HEK293 (cell line): ENCODE data around the gene PPFIA2.

Experiments
- CTCF ChIA-PET: fragments of 350-600 bp; formaldehyde crosslinking; extraction: SDS; loops from one replicate; lab custom pipeline; 2021; ENCODE audit warnings: antibody characterized with exemption; lab: Yijun Ruan, JAX
- POLR2A ChIA-PET: fragments of 300-600 bp; formaldehyde crosslinking; extraction: SDS; loops from one replicate; lab custom pipeline; 2020; ENCODE audit warnings: antibody characterized with exemption, inconsistent platforms; lab: Yijun Ruan, JAX
- H3K27ac ChIP-seq: fragments of 200-500 bp; sonication (Bioruptor generic); 2 replicates; pipeline ENCODE4 v1.5.1; 2014; ENCODE audit warnings: low read depth, low read length, control low read depth, inconsistent platforms; ENCODE audit errors: extremely low read depth
- H3K36me3 ChIP-seq, 2 experiments: fragments of 200-500 bp in 1 of 2; sonication (Bioruptor generic) in 1 of 2; 1 replicate in 1 of 2; 2 replicates in 1 of 2; pipeline ENCODE4 v1.5.1; 2014 to 2017; ENCODE audit warnings: inconsistent platforms in 2 of 2, low read length in 2 of 2; ENCODE audit not compliant: control insufficient read depth in 2 of 2, insufficient read depth in 1 of 2
- H3K4me1 ChIP-seq: fragments of 200-500 bp; sonication (Bioruptor generic); 2 replicates; pipeline ENCODE4 v1.5.1; 2014; ENCODE audit warnings: mild to moderate bottlenecking, low read length, inconsistent platforms; ENCODE audit not compliant: control insufficient read depth, insufficient read depth
- H3K4me3 ChIP-seq: 2 replicates; pipeline ENCODE4 v1.5.1; 2011; ENCODE audit warnings: low read depth, mild to moderate bottlenecking, control low read depth, low read length, moderate library complexity
- H3K9me3 ChIP-seq: fragments of 200-500 bp; sonication (Bioruptor generic); 2 replicates; pipeline ENCODE4 v1.5.1; 2014; ENCODE audit warnings: low read depth, low read length, inconsistent platforms; ENCODE audit not compliant: control insufficient read depth, insufficient read depth
- KLF8 ChIP-seq: fragments of 450-650 bp; formaldehyde crosslinking; IDR thresholded peaks from 2 replicates; pipeline ENCODE4 v1.5.1; 2016; ENCODE audit warnings: missing biosample characterization, missing genetic modification characterization
- MYNN ChIP-seq: fragments of 450-650 bp; formaldehyde crosslinking; IDR thresholded peaks from 2 replicates; pipeline ENCODE4 v1.5.1; 2016; ENCODE audit warnings: missing biosample characterization, missing genetic modification characterization, borderline replicate concordance
- PBX3 ChIP-seq: sonication (generic); formaldehyde crosslinking; IDR thresholded peaks from 2 replicates; pipeline ENCODE4 v1.8.1; 2022; ENCODE audit warnings: mild to moderate bottlenecking, moderate library complexity, missing genetic modification reagents
- ZNF146 ChIP-seq: fragments of 450-650 bp; formaldehyde crosslinking; IDR thresholded peaks from 2 replicates; pipeline ENCODE4 v1.5.1; 2016; ENCODE audit warnings: missing biosample characterization, missing genetic modification characterization
- ZNF16 ChIP-seq: fragments of 450-650 bp; formaldehyde crosslinking; IDR thresholded peaks from 2 replicates; pipeline ENCODE4 v1.5.1; 2016; ENCODE audit warnings: low read depth, missing biosample characterization, missing genetic modification characterization
- ZNF175 ChIP-seq: fragments of 450-650 bp; formaldehyde crosslinking; IDR thresholded peaks from 2 replicates; pipeline ENCODE4 v1.5.1; 2016; ENCODE audit warnings: missing biosample characterization, missing genetic modification characterization
- ZNF2 ChIP-seq: fragments of 450-650 bp; formaldehyde crosslinking; IDR thresholded peaks from 2 replicates; pipeline ENCODE4 v1.5.1; 2016; ENCODE audit warnings: missing biosample characterization, missing genetic modification characterization
- ZNF214 ChIP-seq: fragments of 450-650 bp; formaldehyde crosslinking; IDR thresholded peaks from 2 replicates; pipeline ENCODE4 v1.5.1; 2017; ENCODE audit warnings: missing biosample characterization, mild to moderate bottlenecking, missing genetic modification characterization, borderline replicate concordance
- ZNF23 ChIP-seq: fragments of 450-650 bp; formaldehyde crosslinking; IDR thresholded peaks from 2 replicates; pipeline ENCODE4 v1.5.1; 2016; ENCODE audit warnings: missing biosample characterization, missing genetic modification characterization, borderline replicate concordance
- ZNF426 ChIP-seq: fragments of 450-650 bp; formaldehyde crosslinking; IDR thresholded peaks from 2 replicates; pipeline ENCODE4 v1.5.1; 2017; ENCODE audit warnings: missing biosample characterization, missing genetic modification characterization, mild to moderate bottlenecking, inconsistent platforms, moderate library complexity
- ZNF555 ChIP-seq: fragments of 450-650 bp; formaldehyde crosslinking; conservative IDR thresholded peaks from 2 replicates; pipeline ENCODE4 v1.5.1; 2017; ENCODE audit warnings: missing biosample characterization, mild to moderate bottlenecking, missing genetic modification characterization, inconsistent platforms
- ZNF623 ChIP-seq: fragments of 450-650 bp; formaldehyde crosslinking; IDR thresholded peaks from 2 replicates; pipeline ENCODE4 v1.5.1; 2016; ENCODE audit warnings: missing biosample characterization, missing genetic modification characterization
- ZNF776 ChIP-seq: fragments of 450-650 bp; formaldehyde crosslinking; IDR thresholded peaks from 2 replicates; pipeline ENCODE4 v1.5.0; 2017; ENCODE audit warnings: missing biosample characterization, missing genetic modification characterization, borderline replicate concordance
- ZNF792 ChIP-seq: fragments of 450-650 bp; formaldehyde crosslinking; IDR thresholded peaks from 2 replicates; pipeline ENCODE4 v1.5.1; 2016; ENCODE audit warnings: missing biosample characterization, missing genetic modification characterization
- ZSCAN4 ChIP-seq: fragments of 450-650 bp; formaldehyde crosslinking; IDR thresholded peaks from 2 replicates; pipeline ENCODE4 v1.5.1; 2017; ENCODE audit warnings: missing biosample characterization, missing genetic modification characterization
- TF ChIP-seq, protein P1 (sequence below): fragments of 450-650 bp; IDR thresholded peaks from 2 replicates; pipeline ENCODE4 v1.5.1; 2018; ENCODE audit warnings: missing biosample characterization, mild to moderate bottlenecking, missing genetic modification characterization
- TF ChIP-seq, protein P2 (sequence below): fragments of 450-650 bp; formaldehyde crosslinking; IDR thresholded peaks from 2 replicates; pipeline ENCODE4 v1.5.1; 2016; ENCODE audit warnings: missing biosample characterization, missing genetic modification characterization, borderline replicate concordance

Gene PPFIA2

DNA sequence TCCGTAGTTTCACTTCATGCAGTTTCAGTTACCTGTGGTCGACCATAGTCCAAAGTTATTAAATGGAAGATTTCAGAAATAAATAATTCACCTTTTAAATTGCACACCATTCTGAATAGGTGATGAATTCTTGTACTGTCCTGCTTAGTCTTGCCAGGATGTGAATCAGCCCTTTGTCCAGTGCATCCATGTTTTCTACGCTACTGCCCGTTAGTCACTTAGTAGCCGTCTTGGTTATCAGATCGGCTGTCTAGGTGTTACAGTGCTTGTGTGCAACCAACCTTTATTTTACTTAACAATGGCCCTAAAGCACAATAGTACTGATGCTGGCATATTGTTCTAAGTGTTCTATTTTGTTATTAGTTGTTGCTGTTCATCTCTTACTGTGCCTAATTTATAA lies 534.5 kb downstream of the PPFIA2 start:
- Histone ChIP-seq H3K4me3 (no peak overlapping the region), H3K36me3 (no peaks in the 10 kb centered on the region), H3K9me3 (no peaks in the 10 kb centered on the region), H3K4me1 (no peaks in the 10 kb centered on the region; the same call in 1 of the 2 replicates), H3K27ac (no peak overlapping the region)
- CTCF ChIA-PET: interaction anchor here (0.6 kb wide), 1 partner anchor 1052 kb away, joined by 5 read pairs; no protein-coding TSS in a partner anchor
- no peak for TF ChIP-seq ZNF776 (tag by site-specific recombination)
- TF ChIP-seq ZNF146 (tag by site-specific recombination): no peak
- no peak for TF ChIP-seq ZNF2
- no peak for TF ChIP-seq ZNF555 (tag by site-specific recombination)
- TF ChIP-seq, protein P1, sequence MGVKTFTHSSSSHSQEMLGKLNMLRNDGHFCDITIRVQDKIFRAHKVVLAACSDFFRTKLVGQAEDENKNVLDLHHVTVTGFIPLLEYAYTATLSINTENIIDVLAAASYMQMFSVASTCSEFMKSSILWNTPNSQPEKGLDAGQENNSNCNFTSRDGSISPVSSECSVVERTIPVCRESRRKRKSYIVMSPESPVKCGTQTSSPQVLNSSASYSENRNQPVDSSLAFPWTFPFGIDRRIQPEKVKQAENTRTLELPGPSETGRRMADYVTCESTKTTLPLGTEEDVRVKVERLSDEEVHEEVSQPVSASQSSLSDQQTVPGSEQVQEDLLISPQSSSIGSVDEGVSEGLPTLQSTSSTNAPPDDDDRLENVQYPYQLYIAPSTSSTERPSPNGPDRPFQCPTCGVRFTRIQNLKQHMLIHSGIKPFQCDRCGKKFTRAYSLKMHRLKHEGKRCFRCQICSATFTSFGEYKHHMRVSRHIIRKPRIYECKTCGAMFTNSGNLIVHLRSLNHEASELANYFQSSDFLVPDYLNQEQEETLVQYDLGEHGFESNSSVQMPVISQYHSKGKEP (tag by site-specific recombination): no peak
- no peak for TF ChIP-seq ZNF792
- TF ChIP-seq ZNF426 (tag by site-specific recombination): no peak
- no peak for TF ChIP-seq ZNF623 (tag by site-specific recombination)
- no peak for TF ChIP-seq MYNN (tag by site-specific recombination)
- no peak for TF ChIP-seq ZNF23
- no peak for TF ChIP-seq ZNF16 (tag by site-specific recombination)
- TF ChIP-seq ZSCAN4 (tag by site-specific recombination): no peak
- no peak for TF ChIP-seq KLF8 (tag by site-specific recombination)
- TF ChIP-seq ZNF175 (tag by site-specific recombination): no peak
- TF ChIP-seq, protein P2, sequence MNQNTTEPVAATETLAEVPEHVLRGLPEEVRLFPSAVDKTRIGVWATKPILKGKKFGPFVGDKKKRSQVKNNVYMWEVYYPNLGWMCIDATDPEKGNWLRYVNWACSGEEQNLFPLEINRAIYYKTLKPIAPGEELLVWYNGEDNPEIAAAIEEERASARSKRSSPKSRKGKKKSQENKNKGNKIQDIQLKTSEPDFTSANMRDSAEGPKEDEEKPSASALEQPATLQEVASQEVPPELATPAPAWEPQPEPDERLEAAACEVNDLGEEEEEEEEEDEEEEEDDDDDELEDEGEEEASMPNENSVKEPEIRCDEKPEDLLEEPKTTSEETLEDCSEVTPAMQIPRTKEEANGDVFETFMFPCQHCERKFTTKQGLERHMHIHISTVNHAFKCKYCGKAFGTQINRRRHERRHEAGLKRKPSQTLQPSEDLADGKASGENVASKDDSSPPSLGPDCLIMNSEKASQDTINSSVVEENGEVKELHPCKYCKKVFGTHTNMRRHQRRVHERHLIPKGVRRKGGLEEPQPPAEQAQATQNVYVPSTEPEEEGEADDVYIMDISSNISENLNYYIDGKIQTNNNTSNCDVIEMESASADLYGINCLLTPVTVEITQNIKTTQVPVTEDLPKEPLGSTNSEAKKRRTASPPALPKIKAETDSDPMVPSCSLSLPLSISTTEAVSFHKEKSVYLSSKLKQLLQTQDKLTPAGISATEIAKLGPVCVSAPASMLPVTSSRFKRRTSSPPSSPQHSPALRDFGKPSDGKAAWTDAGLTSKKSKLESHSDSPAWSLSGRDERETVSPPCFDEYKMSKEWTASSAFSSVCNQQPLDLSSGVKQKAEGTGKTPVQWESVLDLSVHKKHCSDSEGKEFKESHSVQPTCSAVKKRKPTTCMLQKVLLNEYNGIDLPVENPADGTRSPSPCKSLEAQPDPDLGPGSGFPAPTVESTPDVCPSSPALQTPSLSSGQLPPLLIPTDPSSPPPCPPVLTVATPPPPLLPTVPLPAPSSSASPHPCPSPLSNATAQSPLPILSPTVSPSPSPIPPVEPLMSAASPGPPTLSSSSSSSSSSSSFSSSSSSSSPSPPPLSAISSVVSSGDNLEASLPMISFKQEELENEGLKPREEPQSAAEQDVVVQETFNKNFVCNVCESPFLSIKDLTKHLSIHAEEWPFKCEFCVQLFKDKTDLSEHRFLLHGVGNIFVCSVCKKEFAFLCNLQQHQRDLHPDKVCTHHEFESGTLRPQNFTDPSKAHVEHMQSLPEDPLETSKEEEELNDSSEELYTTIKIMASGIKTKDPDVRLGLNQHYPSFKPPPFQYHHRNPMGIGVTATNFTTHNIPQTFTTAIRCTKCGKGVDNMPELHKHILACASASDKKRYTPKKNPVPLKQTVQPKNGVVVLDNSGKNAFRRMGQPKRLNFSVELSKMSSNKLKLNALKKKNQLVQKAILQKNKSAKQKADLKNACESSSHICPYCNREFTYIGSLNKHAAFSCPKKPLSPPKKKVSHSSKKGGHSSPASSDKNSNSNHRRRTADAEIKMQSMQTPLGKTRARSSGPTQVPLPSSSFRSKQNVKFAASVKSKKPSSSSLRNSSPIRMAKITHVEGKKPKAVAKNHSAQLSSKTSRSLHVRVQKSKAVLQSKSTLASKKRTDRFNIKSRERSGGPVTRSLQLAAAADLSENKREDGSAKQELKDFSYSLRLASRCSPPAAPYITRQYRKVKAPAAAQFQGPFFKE: no peak
- no peak for TF ChIP-seq PBX3
- no peak for TF ChIP-seq ZNF214 (tag by site-specific recombination)
- POLR2A ChIA-PET: no interaction called here
